DMS79 treated with DMSO at 0.1 percent for 48 hours (cell line): ENCODE data around the gene SUDS3.
"Not testable (repeated sequence)": the region's sequence is repeated elsewhere in the genome, so short reads cannot be mapped to it uniquely, and the experiment has no call there.

Experiments used
- DNase-seq: peaks from one replicate; lab custom pipeline; 2025; lab: John Stamatoyannopoulos, UW

SUDS3 gene

GRCh38 chr12:118397708-118398440 is 21.5 kb downstream of the SUDS3 start:
- DNase-seq = no peak

- DNase-seq = no peak
These were observed 22.2 kb downstream of the SUDS3 start for GRCh38 chr12:118398524-118398923.

DNA sequence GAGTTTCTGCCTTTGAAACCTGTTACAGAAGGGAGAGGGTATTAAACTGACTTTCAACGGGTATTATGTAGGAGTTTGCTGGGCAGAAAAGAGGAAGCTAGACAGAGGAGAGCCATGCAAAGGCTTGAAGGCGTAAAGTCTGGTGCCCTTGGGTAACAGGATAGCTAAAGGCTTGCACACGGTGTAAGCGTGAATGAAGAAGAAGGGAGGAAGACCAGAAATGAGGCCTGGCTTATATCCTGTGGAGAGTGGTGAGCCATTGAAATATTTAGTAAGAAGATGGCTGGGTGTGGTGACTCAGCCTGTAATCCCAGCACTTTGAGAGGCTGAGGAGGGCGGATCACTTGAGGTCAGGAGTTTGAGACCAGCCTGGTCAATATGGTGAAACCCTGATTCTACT is 22.6 kb downstream of the SUDS3 start:
- no peak for DNase-seq

- no peak for DNase-seq
These were observed 25.9 kb downstream of the SUDS3 start for GRCh38 chr12:118402251-118402650.

- DNase-seq = peak; percentile 56
These were observed 28.6 kb downstream of the SUDS3 start for GRCh38 chr12:118404876-118405521.

- DNase-seq = not testable (repeated sequence)
These were observed 31.9 kb downstream of the SUDS3 start for GRCh38 chr12:118408241-118408640.

DNA sequence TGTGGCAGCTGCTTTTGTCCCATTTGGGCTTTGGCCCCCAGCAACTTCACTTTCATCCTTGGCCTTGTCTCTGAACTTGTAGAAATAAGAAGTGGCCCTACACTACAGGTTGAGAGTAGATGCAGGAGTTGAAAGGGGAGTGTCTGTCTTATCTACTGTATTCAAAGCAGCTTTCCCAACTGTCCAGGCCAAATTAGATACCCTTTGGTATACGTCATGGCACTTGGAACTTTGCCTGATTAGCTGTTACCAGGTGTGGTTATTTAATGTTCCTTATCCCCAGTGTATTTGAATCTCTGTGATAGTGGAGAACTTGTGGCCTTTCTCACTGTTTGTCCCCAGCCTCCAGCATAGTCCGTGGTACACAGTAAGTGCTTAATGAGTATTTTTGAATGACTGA is 33.5 kb downstream of the SUDS3 start:
- no peak for DNase-seq

GRCh38 chr12:118417942-118418341 is 41.6 kb downstream of the SUDS3 start:
- no peak for DNase-seq

DNA sequence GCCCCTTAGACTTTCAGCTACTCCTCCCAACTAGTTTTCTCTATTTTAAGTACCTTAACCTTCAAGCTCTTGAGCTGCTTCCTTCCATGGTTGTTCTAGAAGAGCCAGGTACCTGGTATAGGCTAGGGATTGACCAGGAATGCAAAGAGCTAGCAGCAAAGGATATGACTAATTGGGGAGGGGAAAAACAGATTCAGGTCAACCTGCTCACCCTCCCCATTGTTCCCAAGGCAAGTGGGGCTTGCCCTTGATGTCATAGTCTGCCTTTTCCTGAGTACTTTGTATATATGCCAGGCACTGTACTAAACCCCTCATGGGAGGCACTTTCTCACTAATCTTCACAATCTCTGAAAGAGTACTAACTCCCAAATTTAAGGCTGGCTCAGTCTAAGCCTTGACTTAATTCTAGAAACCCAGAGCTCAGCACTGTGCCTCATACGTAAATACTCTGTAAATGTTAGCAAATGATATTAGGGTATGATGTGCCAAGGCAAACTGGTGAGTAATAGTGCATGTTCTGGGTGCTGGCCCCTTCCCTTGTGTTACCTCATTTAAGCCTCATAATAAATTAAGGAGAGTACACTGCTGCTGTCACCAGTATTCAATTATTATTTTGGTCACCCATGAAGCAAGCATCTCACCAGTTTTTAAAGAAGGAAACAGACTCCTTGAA is 42.2 kb downstream of the SUDS3 start:
- DNase-seq = no peak

GRCh38 chr12:118420673-118421072 is 44.3 kb downstream of the SUDS3 start:
- no peak for DNase-seq

GRCh38 chr12:118424884-118425283 is 48.5 kb downstream of the SUDS3 start:
- DNase-seq = no peak

DNA sequence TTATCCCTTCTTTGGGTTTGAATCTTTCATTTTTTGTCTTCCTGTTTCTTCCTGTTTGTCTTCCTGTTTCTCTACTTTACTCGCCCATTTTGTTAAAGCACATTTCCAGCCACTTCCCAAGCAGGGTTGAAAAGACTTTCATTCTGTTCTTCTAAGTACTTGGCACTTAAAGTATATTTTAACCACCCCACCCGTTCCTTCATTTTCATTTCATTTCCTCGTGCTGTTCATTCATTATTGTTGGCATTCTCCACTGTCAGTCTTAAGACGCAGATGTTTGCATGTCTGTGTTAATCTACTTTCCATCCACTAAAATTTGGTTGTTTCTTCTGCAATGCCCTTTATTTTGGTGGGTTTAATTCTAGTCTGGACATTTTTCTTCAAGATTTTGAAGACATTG is 49.0 kb downstream of the SUDS3 start:
- DNase-seq = no peak

DNA sequence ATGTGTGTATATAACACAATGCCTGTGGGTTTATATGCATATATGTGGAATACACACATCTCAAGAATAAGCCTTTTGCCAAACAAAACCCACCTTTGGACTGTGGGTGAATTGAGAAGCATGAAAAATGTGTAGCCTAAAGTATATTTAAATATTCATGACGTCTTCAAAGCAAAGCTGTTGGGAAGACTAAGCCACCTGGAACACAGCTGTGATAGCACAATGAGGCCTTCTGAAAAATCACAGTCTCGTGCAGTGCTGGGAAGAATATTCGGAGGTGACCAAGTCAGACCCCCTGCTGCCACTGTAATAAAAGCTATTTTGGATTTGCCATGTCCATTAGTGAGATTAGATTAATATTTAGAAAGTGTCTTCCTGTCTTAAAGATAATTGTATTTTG is 51.5 kb downstream of the SUDS3 start:
- DNase-seq = no peak

GRCh38 chr12:118428643-118429042 is 52.3 kb downstream of the SUDS3 start:
- DNase-seq = no peak

DNA sequence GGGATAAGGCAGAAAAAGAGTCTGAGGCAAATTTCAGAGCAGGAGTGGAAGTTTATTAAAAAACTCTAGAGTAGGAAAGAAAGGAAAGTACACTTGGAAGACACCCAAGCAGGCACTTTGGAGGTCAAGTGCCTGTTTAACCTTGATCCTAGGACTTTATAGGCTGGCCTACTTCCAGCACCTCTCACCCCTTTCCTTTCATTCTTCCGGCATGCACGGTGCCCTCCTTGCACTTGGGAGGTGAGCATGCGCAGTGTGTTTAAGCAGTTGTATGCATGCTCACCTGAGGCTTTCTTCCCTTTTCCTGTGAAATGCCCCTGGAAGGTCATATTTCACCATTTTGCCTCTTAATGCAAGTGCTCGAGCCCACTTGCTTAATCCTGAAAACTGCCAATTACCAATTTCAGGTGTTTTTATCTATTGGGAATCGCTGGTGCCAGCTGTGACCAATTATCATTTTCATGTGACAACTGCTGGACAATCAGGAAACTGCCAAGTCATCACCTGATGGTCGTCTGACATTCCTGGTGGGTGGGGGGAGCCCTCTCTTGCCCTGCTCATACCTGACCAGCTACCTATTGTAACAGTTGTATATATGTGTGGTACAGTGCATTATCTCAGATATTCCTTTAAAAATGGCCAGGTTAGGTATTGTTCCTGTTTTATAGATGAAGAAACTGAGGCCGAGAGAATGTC is 53.5 kb downstream of the SUDS3 start:
- DNase-seq = peak; percentile 96

DNA sequence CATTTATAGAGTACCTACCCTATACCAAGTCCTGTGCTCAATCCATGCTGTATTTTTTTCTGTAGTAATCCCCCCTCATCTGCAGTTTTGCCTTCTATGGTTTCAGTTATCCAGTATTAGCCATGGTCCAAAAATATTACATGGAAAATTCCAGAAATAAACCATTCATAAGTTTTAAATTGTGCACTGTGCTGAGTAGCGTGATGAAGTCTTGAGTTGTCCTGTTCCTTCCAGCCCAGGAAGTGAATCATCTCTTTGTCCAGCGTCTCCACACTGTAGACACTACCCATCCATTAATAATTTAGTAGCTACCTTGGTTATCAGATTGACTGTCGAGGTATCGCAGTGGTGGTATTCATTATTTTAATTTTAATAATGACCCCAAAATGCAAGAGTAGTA is 54.2 kb downstream of the SUDS3 start:
- DNase-seq = no peak

- no peak for DNase-seq
These were observed 56.6 kb downstream of the SUDS3 start for GRCh38 chr12:118432812-118433545.

DNA sequence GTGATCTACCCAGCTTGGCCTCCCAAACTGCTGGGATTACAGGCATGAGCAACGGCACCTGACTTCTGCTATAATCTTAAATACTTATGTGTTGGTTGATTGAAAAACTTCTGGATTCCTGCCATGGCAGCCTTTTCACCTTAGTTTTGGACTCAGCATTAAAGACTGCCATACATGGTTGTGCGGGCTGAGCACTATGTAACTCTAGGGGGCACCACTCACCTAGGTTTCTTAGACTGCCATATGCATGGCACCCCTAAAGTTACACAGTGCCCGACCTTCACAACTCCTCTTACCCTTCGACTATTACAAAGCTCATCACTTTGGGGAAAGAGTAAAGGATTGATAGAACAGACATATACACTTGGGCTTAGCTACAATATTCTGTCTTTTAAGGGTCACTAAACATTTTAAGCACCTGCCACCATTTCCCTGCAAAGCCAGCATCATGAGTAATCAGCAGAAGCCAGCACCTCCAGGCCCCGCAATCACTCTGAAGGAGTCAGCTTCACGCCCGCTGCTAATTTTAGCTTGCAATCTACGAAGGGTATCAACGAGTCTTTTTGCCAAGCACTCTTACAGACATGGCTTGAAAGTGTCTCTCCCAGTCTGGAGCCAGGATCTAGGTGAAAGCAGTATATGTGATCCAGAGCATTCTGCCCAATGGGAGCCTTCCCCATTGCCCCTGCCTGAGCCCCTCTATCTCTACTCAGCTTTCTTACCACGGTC is 59.8 kb downstream of the SUDS3 start:
- DNase-seq = no peak

- no peak for DNase-seq
These were observed 60.6 kb downstream of the SUDS3 start for GRCh38 chr12:118436986-118437385.

- DNase-seq = no peak
These were observed 62.7 kb downstream of the SUDS3 start for GRCh38 chr12:118439068-118439467.

DNA sequence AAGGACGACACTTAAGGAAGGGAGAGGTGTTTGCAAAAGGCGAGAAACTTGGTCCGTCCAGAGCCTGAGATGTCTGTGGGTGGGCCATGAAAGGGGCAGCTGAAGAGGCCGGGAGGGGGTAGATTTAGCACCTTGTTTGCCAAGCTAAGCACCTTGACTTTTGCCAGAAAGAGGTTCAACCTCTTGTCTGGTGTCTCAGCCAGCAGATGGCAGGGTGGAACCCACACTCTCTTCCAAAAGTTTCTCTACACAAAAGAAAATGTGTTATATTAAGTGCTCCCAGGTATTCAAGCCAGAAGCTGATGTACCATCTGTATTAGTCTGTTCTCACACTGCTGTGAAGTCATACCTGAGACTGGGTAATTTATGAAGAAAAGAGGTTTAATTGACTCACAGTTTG is 69.9 kb downstream of the SUDS3 start:
- DNase-seq = no peak
